Thyroid gland (tissue), 4 donors: ENCODE measurements around the gene TENT5C.

Experiments
- CTCF ChIP-seq, 6 experiments: fragments of 200-600 bp in 3 of 6; fragments of 450-650 bp in 3 of 6; sonication (generic) in 3 of 6; IDR thresholded peaks; one replicate each; pipeline ENCODE4 v1.5.1; 2016 to 2019; ENCODE audit warnings: antibody characterized with exemption in 6 of 6, mild to moderate bottlenecking in 2 of 6, inconsistent platforms in 1 of 6, moderate library complexity in 1 of 6
- POLR2A ChIP-seq, 2 donors: fragments of 450-650 bp; IDR thresholded peaks; one replicate each; pipeline ENCODE4 v1.6.1; 2017; ENCODE audit warnings: antibody characterized with exemption in 2 of 2, mild to moderate bottlenecking in 2 of 2, moderate library complexity in 1 of 2

DNA sequence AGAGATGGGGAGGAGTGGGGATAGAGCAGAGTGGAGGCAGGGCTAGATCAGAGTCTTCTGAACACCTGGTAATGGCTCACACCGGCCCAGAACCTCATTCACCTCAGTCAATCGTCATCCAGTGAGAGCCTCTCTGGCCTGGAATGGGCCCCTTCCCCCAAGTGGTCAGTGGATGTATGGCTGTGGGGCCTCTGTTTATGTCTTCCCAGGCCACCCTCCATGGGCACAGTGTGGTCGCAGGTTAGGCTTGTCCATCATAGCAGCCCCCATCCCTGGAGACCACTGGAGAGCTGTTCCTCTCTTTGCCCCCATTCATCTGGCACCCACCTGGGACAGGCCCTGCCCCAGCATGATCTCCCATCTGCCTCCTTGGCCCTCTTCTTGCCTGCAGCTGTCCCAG lies 29.6 kb upstream of the TENT5C start:
- no peak for TF ChIP-seq CTCF (IDR thresholded peaks at IDR 0.05)
- no peak for TF ChIP-seq POLR2A (IDR thresholded peaks at IDR 0.05)
